GM21825 (cell line): ENCODE results near the gene TPBGL.

Experiments used
- ATAC-seq: cut with Tn5 transposase; IDR thresholded peaks from one replicate; pipeline ENCODE4 v1.9.1; 2021; ENCODE audit warnings: mild to moderate bottlenecking, moderate library complexity; ENCODE audit not compliant: unreplicated experiment

Gene TPBGL

DNA sequence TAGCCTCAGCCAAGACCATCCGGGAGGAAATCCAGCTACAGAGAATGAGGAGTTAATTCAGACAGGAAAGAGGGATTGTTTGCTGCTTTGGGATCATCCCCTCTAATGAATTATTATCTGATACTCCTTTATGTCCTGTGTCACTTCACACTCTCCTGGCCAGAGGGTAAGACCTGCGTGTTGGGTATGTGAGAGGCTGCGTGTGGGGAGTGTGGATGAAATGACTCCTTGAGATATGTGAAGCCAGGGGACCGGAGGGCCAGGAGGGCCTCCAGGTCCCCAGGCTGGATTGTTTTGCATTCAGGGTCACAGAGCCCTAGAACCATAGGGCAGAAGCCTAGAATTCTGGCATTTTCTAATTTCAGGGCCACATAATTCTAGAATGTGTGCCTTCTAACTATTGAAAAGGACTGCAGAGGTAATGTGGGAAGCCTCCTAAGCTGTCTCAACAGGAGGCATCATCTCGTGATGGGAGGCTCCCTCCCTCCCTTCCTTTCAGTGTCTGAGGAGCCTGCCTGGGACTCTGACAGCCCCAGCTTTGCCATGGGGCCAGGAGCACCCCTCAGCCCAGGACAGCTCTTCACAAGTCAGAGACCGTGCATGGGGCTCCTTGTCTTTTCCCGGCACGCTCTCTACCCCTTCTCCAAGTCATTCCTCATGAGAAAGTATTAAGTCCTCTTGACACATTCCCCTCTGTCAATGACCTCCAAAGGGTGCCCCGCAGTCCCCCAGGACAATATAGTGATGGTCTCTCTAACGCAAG is 3.7 kb downstream of the TPBGL start:
- no peak for ATAC-seq

DNA sequence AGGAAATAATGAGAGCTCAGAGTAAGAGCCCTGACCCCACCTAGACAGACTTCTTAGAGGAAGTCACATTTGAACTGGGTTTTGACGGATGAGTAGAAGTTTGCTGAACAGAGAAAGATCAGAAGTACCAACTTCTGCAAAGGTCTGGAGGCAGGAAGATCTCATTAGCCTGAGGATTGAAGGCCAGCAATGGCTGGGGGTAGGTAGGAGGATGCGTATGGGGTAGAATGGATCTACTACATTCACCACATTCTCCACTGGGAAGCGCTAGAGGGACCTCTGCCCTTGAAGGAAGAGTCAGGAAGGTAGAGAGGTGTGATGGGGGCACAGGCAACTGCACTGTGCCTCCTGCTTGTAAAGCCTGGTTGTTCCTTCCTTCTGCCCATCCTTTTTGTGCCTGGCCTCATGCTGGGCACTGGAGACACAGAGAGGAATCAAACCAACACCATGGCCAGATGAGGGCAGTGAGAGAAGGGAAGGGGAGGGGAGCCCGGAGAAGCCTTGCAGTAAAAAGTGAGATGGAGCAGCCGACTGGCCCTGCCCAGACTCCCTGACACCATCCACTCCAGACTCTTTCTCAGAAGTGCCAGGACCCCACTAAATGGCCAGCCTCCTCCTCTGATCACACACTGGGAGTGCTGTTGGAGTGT is 4.9 kb downstream of the TPBGL start:
- no peak for ATAC-seq

DNA sequence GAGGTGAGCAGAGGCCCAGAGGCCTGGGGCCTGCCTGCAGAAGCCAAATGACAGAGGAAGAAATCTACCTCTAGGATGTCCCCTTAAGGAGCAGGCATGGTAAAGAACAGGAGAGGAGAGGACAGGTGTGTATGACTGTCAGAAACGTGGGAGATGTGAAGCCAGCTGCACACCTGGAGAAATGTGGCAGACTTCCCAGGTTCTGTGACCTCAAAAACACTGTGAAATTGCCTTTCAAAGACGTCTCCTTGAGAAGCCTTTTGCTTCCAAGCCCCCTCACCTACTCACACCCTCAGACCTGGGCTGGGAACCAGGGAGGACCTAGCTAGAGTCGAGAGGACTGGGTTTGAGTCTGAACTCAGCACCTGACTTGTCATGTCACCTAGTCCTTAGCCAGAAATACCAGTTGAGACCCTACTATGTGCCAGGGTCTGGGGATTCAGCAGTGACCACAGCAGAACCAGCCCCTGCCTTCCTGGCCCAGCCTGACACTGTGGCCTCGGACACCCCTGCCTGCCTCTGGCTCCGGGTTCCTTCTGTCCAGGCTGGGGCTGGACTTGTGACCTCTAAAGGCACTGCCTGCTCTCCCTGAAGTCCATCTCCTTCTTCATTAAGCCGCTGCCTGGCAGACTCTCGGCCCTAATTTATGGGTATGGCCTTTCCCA is 5.6 kb downstream of the TPBGL start:
- no peak for ATAC-seq

DNA sequence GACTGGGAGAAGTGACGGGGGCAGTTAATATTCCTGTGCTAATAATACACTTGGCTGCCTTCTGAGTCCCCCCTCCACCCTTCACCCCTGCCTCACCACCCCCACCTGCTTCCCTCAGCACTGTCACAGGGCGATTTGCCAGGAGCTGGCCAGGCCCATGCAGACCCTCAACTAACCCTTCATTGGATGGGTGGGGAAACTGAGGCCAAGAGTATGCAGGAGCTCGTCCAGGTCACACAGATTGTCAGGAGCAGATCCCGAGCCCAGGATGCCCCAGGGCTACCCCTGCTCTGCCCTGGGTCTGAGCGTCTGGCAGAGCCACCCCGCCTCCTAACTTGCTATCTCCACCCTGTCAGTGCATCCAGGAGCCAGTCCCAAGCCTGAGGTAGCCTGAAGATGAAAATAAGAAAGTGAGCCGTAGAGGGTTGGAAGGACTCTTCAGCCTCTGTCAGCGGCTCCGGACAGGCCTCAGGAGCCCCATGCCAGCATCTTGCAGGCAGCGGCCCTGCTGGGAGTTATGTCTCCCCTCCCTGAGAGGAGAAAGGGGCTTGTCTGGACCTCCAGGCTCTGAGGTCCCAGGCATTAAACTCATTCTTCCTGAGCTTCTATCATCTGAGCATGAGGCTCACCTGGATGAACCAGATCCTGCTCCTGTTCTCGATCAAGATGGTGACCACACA is 6.2 kb downstream of the TPBGL start:
- no peak for ATAC-seq

DNA sequence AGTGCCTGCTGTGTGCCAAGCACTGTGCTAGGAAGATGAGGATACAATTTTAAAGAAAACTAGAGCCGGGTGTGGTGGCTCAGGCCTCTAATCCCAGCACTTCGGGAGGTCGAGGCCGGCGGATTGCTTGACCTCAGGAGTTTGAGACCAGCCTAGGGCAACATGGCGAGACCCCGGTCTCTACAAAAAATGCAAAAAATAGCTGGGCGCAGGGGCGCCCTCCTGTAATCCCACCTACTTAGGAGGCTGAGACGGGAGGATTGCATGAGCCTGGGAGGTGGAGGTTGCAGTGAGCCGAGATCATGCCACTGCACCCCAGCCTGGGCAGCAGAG is 8.3 kb downstream of the TPBGL start:
- ATAC-seq, result no peak

DNA sequence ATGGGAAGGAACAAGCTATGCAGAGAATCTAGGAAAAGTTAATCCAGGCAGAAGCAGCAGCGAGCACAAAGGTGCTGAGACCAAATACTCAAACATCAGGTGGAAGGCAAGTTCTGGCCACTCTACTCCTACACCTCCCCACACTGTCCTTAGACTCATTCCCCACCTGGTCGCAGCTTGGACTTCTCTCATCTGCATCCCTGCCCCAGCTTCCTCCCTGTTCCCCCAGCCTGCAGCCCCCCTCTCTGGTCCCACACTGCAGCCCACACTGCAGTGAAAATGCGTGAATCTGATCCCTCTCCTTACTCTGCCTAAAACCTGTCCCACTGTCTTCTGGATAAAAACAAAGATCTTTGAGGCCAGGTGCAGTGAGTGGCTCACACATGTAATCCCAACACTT is 9.1 kb downstream of the TPBGL start:
- ATAC-seq, result no peak

DNA sequence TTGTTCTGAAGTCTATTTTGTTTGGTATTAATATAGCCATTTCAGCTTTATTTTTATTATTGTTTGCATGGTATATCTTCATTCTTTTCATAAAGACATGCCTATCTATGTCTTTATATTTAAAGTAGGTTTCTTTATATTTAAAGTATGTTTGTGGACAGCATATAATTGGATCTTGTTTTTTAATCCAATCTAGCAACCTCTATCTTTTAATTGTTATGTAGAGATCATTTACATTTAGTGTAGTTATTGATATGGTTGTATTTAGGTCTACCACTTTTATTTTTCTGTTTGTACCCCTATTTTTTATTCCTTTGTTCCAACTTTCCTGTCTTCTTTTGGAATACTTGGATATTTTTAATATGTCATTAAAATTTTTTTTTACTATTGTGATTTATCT is 13.8 kb downstream of the TPBGL start:
- no peak for ATAC-seq

DNA sequence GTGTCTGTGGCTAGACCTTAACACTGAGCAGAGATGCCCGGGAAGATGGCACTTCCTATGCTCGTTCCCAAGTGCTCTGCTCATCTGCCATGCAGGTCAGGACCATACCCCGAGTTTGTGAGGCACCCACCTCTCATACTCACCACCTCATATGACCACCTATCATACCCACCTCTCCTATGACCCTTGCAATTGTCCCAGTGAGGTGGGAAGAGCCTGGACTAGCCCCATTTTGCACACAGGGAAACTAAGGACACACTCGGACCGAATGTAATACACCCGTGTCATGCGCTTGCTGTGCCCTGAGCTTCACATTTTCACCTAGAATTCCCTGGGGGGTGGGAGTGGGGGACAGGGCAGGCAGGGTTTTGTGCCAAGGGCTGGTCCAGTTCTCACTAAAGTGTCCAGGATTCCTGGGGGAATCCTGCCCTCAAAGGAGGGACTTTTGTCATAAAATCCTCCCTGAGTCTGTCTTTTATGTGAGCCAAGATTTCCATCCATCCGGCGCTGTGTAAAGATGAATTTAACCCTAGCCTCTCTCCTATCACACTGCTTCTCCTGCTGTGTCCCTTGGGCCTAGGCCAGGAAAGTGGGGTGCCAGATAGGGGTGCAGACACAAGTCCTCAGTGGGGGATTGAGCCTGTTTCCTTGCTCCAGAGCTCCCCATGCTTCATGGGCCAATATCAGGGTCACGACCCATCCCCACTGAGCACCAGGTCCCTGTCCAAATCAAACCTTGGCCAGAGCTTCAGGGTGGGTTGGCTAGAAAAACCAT is 20.0 kb downstream of the TPBGL start:
- no peak for ATAC-seq

DNA sequence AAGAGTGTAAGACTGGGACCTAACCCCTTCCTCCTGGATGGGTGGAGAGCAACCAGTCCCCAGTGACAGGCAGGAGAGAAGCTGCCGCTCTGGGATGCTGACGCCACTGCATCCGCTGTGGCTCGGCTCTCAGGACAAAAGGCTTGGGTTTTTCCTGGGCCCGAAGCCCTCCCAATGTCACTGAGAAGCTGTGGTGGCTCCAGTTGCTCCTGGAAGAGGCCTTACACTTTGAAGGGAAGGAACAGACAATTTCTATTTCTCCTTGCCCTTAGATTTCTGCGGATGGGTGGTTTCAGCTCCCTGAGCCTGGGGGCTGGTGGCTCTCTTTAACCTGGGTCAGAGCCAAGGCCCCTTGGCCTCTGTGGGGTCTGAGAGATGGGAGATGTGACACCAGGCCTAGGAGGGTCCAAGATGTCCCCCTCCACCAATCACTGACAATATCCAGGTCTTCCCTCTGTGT is 21.4 kb downstream of the TPBGL start:
- ATAC-seq, result no peak

DNA sequence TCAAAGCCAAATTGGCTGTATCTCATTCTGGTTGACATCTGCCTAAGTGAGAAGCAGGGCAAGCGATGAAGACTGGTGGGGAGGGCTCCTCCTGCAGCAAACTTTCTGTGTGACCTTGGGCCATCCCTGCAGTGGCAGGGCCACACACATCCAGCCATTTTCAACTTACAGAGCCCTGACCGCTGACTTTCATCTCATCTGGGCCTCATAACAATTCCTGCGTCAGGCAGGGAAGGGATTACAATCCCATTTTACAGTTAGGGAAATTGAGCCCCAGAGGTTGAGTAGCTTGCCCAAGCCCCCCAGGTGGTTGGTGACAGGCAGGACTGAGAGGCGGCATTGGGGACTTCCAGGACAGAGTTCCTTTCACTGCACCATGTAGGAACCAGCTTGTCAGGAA is 21.9 kb downstream of the TPBGL start:
- no peak for ATAC-seq

DNA sequence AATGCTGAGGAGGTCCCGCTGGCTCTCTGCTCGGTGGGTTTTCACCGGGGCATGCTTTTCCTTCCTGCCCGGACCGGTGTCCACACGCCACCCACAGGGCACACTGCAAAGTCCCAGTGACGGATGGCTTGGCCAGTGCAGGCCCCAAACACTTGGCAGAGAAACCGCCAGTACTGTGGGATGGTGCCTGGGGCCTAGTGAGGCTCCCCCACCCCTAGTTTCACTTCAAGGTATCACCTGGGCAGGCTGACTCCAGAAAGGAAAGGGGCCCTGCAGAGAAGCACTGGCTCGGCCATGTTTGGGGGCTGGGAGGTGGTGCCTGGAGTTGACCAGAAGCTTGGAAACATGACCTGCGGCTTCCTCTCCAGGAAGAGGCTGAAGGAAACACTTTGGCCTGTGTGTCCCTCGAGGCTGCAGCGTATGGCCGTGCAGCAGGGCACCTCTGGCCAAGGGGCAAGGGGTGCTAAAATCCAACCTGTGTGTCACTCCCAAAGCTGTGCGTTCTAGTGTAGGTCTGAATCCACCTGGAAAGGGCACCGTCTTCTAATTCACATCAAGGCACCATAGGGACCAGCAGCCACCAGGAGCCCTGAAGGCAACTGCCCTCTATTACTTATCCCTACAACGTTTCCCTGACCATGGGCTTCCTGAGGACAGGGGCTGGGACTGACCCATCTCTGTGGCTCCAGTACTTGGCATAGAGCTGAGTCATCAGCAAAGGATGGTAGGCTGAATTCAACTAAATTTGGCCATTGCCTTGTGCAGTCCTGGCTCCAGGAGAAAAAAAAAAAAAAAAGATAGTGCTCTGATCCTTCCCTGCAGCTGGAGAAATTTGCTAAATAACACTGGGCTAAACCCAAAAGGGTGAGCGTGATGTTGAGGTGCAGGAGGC is 22.6 kb downstream of the TPBGL start:
- ATAC-seq, result no peak

DNA sequence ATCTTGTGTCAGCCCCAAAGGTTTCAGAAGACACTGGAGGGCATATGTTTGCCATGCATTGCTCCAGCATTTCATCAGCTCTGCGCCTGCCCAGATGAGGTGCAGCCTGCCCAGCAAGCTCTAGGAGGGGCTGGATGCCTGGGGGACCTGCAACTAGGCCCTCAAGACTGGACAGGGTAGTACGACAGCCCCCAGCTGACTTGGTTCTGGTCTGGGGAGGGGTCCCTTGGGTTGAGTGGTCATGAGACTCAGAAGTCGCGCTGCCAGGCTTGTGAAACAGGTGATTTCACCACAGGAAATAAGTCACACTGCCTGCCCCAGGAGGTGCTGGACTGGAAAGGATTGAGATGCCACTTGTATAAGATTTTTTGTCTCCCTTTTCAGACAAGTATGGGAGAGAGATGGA is 23.4 kb downstream of the TPBGL start:
- ATAC-seq, result no peak

DNA sequence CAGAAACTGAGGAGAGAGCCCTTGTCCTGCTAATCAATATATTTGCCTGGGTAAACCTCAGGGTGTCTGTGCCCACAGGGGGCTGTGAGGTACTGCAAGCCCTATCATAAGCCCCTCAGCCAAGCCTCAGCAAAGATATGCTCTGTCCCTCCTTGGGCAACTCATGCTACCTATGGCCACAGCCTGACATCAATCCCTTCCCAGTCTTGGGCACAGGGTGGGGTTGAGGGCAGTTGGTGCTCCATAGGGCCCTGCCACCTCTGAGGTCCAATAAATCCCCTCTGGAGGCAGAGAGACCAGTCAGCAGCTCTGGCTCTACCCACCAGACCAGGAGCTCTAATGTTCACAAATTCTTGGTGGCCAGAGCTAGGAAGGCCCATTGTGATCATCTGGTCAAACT is 23.8 kb downstream of the TPBGL start:
- no peak for ATAC-seq

DNA sequence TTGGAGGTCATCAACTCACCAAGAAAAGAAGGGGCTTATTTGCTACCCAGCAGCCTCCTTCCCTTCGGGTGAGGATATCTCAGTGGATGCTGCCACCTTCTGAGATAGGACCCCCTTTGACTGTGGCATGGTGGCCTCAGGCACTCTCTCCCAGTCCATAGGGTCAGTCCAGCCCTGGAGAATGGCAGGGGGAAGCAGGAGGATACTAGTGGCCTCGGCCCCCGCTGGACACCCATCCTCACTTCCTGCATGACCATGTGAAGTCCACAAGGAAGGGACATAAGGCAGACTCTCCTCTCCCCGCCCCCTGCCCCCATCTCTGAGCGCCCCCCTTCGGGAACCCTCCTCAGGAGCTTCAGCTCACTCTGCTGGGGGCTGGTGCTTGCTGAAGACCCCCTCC is 24.4 kb downstream of the TPBGL start:
- no peak for ATAC-seq

DNA sequence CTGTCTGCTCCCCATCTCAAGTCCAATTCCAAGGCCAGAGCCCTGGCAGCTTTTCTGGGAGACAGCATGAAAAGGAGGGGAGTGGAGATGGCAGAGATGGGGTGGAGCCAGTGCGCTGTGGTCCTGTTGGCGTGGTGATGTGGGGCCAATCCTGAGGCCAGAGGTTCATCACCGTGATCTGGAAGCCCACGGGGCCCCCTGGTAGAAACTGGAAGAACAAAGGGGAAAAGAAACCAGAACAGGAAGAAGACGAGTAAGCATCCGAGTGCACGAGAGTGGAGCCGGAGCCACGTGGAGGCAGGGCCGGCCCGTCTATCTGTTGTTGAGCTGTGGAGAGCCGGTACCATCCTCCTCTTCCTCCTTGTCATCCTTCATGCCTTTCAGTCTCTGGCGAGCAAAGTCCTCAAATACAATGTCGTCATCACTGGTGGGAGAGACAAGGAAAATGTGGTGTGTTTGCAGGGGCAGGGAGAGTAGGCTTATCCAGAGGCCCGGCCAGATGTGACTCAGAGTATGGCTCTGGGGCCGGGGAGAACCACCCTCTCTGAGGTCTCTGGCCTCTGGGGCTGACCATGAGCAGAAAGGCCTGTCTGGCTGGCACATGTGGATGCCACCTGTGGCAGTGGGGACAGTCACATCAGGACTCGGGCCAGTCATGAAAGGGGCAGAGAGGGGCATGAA is 25.4 kb downstream of the TPBGL start:
- no peak for ATAC-seq

DNA sequence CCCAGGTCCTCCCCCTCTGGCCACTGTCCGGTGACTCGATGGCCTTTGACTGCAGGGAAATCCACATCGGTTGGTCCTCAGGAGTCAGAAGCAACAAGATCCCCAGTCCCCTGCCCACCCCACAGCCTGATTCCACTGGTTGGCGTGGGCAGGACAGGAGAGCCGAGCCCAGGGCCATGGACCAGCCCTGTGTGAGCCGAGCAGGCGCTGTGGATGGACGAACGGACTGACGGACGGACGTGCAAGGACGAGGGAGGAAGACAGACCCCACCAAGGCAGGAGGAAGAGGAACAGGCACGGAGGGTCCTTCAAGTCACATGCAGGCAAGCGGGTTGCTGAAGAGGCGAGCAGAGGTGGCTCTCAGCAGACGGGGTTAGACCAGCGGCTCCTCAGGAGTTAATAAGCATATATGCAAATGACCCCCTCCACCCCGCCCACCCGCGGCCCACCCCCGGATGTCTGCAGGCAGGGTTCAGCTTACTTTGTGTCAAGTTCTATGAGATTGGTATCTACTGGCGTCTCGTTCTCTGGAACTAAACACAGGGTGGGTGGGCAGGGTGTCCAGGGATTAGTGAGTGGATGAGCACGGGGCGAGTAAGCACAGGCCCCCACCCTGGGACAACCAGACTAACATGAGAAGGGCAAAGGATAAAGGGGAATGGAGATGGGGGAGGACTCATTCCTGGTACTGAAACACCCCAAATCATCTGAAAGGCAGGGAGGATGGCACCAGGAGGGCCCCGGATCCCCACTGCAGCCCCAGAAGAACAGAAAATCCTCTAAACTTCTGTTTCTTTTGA is 26.8 kb downstream of the TPBGL start:
- ATAC-seq, result no peak

DNA sequence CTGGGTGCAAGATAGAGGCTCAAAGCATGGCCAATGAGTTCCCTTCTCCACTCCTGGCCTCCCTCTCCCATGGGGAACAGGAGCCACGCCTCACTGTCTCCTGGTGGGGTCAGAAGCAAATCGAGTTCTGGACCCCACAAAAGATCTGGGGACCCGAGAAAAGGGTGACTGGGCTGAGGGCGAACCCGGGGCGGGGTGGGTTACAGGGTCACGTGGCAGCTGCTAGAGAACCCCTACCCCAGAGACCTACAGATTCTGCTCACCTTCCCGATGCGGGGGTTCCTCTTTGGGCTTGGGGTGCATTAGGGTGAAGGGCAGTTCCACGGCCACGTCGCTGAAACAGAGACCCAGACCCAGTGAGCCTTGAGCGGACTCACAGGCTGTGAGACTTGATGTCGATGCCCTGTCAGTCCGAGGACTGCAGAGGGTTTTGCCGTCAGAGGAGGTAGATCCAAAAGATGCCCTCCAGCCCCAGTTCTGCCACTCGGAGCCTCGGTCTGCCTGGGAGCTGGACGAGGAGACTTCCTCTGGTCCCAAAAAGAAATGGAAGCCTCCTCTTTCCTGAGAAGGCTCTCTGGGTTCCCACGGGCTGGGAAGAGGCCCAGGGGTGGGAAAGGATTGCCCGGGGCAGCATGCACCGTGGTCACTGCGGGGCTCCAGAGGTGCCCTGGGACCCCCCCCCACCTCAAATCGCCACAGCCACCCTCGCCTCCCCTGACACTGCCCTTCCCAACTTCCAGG is 28.2 kb downstream of the TPBGL start:
- ATAC-seq, result no peak

DNA sequence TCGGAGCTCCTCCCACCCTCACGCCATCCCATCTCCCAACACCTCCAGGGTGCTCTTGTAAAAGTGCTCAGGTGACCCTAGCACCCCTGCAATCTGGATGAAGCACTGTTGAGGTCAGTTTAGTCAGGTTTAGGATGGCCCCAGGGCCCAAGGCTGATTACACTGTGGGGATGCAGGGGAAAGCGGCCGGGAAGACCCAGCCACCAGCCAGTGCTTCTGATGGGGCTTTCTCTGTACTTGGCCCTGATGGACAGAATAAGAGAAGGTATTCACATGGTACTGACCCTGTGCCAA is 28.7 kb downstream of the TPBGL start:
- ATAC-seq, result no peak
